ENCODE results near the gene ANO10.
A peak's percentile ranks its signal among the peaks of the same experiment; 100 is the strongest.

ANO10 gene

GRCh38 chr3:43415088-43415487 is 206.7 kb downstream of the ANO10 start:
- no peak for DNase-seq (ENCODE audit: low read depth in 3 of 3)

- DNase-seq (ENCODE audit: low read depth in 3 of 3) = no peak
Observed at GRCh38 chr3:43413676-43414368, 208.0 kb downstream of the ANO10 start.

GRCh38 chr3:43411429-43411828 is 210.4 kb downstream of the ANO10 start:
- no peak for DNase-seq (ENCODE audit: low read depth in 3 of 3)

GRCh38 chr3:43410592-43410991 is 211.2 kb downstream of the ANO10 start:
- no peak for DNase-seq (ENCODE audit: low read depth in 3 of 3)

DNA sequence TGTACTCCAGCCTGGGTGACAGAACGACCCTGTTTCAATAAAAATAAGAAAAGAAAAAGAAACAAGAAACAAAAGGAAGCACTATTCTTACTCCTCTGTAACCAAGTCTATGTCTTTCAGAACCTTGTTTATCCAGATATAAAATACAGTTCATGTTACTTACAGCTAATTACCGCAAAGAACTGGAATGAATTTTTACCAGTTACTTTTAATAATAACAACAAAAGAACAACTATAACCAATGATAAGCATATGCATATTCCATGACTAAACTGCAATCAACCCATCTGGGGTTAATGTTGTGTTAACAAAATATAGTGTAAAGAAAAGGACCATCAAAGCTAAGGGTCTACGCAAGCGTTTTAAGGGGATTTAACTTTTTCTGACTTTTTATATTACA is 212.3 kb downstream of the ANO10 start:
- no peak for DNase-seq (ENCODE audit: low read depth in 3 of 3)

- no peak for DNase-seq (ENCODE audit: low read depth in 3 of 3)
Observed at GRCh38 chr3:43406643-43407023, 215.2 kb downstream of the ANO10 start.

GRCh38 chr3:43405888-43406642 is 215.7 kb downstream of the ANO10 start:
- DNase-seq (ENCODE audit: low read depth in 3 of 3) = no peak

- DNase-seq (ENCODE audit: low read depth in 3 of 3) = no peak
Observed at GRCh38 chr3:43400781-43401730, 220.8 kb downstream of the ANO10 start.

- no peak for DNase-seq (ENCODE audit: low read depth in 3 of 3)
Observed at GRCh38 chr3:43400167-43400566, 221.6 kb downstream of the ANO10 start.

GRCh38 chr3:43399034-43399433 is 222.8 kb downstream of the ANO10 start:
- no peak for DNase-seq (ENCODE audit: low read depth in 3 of 3)

GRCh38 chr3:43394041-43394554 is 227.7 kb downstream of the ANO10 start:
- DNase-seq (ENCODE audit: low read depth in 3 of 3) = no peak

- DNase-seq (ENCODE audit: low read depth in 3 of 3) = no peak
Observed at GRCh38 chr3:43391621-43392020, 230.2 kb downstream of the ANO10 start.

DNA sequence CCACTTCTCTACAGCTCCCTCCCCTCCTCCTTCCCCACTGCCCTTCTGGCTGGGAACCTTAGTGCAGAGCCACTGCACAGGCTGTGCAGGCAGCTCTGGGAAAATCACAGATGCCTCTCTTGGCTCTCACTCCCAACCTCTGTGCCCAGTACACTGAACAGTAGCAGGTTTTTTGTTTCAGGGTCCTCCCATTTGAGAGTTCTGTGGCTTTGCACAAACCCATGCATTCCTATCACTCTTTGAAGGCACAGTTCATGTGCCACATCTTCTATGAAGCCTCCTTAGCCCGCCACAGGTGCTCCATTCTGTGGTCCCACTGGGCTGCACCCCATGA is 231.6 kb downstream of the ANO10 start:
- no peak for DNase-seq (ENCODE audit: low read depth in 3 of 3)

DNA sequence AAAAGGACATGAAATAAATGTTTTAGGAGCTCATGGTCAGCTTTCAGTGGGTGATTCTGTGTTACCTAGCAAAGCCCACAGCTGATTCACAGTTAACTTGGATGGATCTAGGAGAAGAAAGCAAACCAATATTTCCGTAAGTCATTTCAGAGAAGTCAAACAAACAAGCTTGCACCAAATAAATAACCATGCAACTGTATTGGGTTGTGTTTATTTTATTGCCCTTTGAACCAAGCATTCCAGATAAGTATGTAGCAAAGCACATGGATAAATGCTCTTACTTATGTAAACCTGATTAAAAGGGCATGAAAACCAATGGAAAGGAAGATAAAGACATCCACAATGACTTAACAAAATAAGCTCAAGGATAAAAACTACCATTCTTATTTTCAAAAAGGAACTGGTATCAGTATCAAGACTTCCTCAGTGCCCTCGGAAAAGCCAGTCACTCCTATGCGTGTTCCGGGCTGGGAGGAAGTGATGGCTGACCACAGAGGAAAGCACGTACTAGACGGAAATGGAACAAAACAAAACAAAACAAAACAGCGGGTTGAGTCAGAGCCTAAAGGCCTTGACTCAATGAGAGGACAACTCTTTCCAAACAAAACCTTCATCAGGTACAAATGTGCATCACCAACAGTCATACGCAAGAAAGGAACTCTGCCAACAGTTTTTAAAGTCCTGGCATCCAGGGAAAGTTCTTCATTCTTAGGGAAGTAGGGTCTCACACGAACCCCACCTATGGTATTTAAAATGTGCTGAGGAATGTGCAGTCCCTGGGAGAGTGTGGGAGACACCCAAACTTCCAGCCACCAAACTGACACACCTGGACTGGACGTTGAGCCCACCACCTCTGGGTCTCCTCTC is 232.2 kb downstream of the ANO10 start:
- peak; percentile 40 to 63 (median 56) for DNase-seq (ENCODE audit: low read depth in 3 of 3)

GRCh38 chr3:43388915-43389314 is 232.9 kb downstream of the ANO10 start:
- no peak for DNase-seq (ENCODE audit: low read depth in 3 of 3)

DNA sequence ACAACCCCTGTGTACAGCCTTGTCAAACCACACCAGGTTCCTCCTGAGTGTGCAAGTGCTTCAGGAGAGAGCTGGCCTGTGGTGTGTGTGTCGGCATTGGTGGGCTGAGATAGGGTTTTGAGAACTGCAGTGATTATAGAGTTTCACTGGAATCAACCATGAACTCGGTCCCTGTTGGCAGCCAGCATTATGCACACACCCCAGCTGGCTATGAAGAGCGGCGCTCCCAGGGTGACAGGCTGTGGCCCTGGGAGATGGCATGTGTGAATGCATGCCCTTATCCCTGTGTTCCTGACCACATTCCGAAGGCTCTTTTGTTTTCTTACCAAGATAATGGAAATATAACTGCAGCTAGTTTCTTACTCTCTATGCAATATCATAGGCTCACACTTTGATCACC is 233.6 kb downstream of the ANO10 start:
- no peak for DNase-seq (ENCODE audit: low read depth in 3 of 3)

GRCh38 chr3:43379343-43379742 is 242.5 kb downstream of the ANO10 start:
- no peak for DNase-seq (ENCODE audit: low read depth in 3 of 3)

DNA sequence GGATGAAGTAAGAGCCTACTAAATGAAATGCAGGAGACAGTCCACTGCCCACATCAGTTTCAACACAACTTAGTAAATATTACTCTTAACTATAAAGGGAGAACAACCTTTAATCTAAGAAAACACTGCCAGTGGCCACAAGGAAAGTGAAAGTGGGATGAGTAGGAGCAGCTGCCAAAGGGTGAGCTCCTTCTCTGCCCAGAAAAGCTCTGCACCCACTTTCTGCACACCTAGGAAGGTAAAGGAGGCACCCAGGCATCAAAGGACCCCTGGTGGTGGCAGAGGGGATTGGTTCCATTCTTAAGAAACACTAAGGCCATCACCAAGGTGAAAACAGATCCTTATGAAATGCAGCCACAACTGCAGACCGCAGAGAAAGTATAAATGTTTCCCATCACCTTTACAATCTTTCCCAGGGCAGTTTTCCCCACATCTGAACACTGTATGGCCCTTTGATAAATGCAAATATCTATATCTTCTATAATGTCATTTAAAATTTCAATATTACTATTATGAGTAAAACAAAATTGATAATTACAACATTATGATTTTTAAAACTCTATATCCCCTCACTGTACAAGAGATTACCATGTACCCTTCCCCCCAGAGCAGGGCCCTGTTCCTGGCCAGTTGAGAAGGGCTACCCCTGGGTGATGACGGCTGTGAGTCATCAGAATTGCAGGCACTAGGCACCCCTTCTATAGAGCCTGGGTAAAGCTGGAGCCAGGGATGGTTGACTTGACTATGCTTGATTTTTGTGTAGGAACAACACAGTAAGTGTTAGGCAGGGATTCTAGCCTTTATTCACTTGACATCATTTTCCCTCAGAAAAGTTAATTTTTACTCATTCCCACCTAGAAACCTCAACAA is 243.5 kb downstream of the ANO10 start:
- peak; percentile 33 to 53 (median 47) for DNase-seq (ENCODE audit: low read depth in 3 of 3)

DNA sequence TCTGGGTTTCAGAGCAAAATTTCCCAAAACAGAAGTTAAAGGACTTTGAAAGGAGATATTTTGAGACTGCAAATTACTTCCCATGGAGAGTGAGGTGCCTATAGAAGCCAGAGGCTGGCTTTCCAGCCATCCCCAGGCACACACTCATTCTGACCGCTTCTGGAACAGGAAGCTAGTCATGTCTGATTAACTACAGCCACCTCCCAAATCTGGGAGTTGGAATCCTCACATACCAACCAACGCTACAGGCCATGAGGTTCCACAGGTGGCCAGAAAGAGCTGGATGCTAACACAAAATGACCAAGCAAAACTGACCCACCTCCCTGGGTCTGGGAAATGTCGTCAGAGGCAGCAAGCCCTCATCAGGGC is 248.3 kb downstream of the ANO10 start:
- DNase-seq (ENCODE audit: low read depth in 3 of 3) = no peak

DNA sequence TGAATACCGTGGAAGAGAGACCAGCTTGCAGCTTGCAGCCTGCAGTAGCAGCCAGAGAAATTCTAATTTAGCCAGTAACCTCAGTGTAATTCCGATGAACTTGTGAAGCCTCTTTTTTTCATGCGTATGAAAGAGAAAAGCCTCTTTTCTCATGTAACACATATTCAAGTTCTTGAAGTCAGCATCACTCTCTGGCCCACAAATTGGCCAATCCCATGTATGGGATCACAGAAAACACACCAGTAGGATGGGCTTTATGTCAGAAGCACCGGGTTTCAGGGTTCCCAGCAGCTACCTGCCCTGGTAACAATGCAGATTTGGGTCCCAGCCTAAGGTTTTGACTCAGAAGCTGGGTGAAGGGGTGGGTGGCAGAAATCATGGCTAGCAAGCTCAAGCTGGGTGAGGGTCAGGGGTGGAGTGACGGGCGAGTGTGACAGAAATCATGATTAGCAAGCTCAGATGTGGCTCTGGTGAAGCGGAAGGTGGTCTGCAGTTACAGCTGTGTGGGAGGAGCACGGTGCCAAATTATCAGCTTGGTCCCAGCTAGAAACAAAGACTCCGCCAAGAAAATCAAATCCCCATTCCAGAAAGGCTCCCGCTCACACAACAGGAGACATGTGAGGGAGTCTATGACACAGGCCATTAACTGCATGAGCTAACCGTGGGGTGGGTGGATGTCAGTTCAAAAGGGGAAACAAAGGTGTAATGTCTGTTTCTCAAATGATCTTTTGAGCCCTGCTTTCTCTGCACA is 248.8 kb downstream of the ANO10 start:
- DNase-seq (ENCODE audit: low read depth in 3 of 3) = no peak

Data from stimulated activated CD4-positive, alpha-beta T cell treated with anti-CD3 and anti-CD28 coated beads, TNF-alpha, amount 100 ng/mL, for 24 hours (primary cell).